NCI-H187 treated with DMSO at 0.1 percent for 48 hours (cell line): ENCODE measurements around the gene SUPT3H.

Source experiments
- DNase-seq: peaks from one replicate; lab custom pipeline; 2025; lab: John Stamatoyannopoulos, UW

The SUPT3H gene

DNA sequence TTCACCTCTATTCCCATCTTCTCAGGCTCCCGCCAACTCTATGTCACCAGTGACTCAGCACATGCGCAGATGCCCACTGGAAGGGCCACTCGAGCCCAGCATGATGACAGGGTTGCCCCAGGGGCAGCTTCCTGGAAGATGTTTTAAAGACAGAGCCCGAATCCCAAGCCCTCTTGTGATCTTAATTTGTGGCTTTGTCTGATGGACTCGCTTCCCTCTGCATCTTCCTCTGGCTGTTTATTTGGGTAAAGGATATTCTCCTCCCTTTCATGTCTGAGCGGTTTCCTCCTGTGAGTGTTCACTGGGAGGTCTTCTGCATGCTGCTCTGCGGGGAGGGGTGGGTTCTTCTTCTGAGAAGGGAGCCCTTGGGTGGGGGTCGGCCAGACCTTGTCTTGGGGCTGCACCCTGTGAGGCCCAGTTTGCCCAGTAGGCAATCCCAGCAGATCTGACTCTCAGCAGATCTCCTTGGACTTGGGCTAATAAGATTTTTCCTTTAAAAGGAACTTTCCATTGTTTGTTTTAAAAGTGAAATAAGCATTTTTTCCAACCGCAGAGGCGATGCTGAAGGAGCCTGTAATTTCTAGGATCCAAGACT lies 589.2 kb downstream of the SUPT3H start:
- DNase-seq, result no peak

DNA sequence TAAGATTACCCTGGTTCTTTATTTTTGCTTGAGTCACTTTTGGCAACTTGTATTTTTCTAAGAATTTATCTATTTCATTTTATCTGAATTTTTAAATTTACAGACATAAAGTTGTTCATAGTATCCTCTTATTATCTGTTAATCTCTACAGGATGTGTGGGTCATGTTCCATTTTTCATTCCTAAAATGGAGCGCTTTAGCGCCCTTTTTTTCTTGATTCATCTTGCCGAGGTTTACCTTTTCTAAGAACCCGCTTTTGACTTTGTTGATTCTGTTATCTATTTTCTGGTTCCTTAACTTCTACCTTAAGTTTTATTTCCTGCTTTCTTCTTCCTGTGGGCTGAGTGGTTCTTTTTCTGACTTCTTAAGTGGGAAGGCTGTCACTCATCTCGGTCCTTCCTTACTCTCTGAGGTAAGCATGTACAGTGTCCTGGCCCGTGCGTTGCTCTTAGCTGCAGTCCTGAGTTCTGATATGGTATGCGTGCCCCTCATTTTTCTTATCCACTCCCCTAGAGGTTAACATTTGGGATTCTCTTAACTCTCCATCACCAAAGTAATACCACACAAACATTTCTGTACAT lies 590.4 kb downstream of the SUPT3H start:
- no peak for DNase-seq

DNA sequence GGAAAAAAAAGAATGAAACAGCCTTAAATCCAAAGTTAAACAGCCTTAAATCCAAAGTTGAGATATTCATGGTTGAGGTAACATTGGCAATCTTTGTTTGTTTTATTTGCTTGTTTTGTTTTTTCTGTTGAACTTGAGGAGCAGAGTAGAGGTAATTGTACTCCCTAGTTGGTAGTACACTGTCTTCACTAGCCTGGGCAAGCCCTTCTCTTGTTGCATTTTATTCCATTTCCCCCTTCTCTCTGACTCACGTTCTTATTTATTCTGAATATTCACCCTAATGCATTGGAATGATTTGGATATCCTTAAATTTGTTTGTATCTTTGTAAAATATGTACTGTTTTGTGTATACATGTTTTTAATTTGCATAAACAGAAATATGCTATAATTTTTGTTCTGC lies 592.6 kb downstream of the SUPT3H start:
- DNase-seq, result no peak

DNA sequence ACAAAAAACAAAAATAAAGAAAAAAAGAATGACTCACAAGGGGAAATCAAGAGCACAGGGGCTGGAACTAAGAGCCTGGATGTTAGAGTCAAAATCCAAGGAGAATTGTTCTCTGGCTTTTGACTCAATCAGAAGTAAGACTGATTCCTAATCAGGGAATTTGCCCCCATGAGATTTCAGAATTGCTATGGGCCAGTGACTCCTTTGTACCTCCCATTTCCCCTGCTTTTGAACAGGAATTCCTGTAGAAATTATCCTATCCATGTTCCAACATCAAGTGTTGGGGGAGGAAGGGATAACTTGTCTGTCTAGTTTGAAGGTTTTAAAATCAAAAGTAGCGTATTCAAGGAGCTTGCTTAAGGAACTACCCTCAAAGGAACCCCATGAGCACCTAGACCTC lies 593.5 kb downstream of the SUPT3H start:
- DNase-seq, result no peak

DNA sequence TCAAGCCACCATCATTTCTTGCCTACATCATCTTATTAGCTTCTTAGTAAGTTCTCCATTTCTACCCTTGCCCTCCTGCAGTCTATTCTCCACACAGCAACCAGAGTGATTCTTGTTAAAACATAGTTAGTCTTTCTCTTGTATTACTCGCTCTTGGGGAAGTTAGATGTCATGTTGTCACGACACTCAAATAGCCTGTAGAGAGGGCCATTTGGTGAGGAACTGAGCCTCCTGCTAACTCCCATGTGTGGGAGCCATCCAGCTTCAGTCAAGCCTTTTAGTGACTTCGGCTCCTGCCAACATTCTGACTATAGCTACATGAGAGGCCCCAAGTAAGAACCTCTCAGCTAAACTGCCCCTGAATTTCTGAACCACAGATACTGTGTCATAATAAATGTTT lies 594.8 kb downstream of the SUPT3H start:
- DNase-seq, result no peak

DNA sequence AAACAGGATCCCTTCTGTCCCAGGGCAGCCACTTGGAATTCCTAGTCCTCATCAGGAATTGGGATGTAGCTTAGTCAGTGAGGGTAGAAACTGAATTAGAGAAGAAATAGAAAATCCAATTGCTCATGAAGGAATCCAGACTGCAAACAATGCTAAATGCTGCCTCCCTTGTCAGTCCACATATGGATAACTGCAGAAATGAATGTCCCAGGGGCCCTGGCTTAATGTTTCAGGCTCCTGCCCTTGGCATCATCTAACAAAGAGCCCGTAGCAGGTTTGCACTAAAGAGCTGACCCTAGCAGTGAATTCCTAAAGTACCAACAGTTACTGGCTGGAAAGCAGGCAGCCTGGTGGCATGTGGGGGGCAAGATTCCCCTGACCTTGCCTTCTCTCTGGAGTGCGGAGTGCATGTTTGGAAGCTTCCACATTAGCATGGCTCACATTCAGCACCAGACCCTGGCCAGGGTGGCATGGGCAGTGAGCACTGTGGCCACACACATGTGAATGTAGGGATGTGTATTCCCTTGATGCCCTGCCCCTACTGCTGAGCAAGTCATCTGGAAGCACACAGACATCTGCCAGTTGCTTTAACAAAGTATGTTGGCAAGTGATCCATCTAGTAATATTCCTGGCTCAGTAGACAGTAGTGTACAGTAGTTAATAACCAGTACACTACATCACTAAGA lies 595.7 kb downstream of the SUPT3H start:
- no peak for DNase-seq

DNA sequence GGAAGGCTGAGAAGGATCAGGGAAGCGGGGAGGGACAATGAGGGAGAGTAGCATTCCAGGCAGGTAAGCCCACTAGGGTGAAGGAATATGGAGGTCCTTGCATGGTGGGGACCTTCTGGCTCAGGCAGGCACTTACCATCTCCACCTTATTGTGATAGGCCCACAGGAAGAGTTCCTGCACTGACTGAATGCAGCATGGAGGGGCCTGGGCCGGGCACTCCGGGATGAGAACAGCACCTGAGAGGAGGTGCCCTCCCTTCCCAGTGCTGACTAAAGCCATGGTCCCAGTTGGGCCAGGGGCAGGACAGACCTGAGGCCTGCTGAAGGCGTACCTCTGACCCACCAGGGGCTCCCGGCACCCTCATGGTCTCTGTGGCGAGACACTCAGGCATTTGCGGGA lies 597.6 kb downstream of the SUPT3H start:
- no peak for DNase-seq

DNA sequence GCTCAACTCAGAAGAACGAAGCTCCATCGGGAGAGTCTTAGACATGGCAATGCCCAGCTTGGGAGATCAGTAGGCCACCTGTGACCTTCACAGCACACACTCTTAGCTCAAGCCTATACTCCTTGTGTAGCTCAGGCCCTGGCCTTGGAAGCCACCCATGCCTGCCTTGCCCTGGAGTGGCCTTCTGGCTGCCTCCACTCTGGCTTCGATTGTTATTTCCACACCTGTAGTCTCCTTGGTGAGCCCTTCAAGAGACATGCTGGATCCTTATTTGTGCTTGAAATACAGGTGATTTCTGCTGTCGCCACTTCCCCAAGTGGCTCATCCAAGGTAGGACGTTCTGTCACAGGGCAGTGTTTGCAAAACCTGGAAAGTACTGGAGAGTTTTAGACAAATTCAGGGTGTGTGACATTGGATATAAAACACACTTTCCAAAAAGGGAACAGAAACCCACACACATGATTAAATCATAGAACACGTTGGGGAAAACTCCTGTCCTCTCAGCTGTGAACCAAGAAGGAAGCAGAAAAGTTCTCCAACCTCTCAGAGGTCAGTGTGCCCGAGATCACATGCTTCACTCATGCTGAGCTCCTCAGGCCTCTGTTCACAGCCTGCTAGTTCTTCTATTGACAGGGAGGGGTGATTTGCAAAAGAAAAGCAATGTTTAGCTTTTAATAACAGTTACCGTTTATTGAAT lies 598.5 kb downstream of the SUPT3H start:
- DNase-seq, result no peak
